SKM-1 (cell line): ENCODE measurements around the gene CTDSP1.
A peak's percentile ranks its signal among the peaks of the same experiment; 100 is the strongest.

ENCODE experiments used
- DNase-seq: peaks from one replicate; lab custom pipeline; 2025; ENCODE audit not compliant: unreplicated experiment; lab: John Stamatoyannopoulos, UW

CTDSP1 gene

DNA sequence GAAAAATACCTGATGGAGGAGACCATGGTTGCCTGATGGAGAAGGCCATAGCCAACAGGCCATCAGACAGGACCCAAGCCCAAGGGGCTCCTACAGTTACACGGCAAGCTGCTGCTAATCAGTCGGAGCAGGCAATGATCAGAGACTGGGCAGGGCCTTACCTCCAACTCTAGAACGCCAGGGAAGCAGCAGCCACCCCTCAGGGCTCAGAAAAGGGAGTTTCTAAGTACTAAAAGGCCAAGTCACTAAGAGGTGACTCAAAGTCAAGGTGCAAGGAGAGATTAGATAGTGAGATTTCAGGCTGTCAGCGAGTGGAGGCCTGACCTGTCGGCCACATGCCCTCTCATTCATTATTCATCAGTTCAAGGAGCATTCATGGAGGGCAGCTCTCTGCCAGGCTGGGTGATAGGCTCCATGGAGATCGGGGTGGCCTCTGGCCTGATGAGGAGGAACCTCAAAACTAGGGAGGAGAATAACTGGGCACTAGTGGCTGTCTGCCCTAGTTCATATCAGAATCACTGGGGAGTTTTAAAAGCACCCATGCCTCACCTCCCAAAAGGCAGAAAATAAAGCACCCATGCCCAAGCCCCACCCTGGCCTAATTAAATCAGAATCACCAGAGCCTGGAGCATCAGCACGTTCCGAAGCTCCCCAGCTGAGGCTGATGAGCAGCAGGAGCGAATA lies 22.9 kb downstream of the CTDSP1 start:
- DNase-seq = no peak

DNA sequence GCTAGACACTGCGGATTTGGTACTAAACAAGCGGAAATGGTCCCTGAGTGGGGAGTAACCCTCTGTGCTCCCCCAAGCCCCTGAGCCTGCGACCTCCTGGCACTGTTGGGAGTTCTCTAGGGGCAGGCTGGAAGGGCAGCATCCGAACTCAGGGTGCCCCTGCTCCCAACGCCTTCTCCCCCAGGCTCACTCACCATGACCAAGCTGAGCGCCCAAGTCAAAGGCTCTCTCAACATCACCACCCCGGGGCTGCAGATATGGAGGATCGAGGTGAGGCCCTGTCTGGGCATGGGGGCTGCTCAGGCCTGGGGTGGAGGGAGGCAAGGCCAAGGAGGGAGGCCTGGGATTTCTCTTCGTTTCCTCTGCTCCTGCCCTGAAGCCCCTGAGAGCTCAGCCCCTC lies 23.9 kb downstream of the CTDSP1 start:
- no peak for DNase-seq

DNA sequence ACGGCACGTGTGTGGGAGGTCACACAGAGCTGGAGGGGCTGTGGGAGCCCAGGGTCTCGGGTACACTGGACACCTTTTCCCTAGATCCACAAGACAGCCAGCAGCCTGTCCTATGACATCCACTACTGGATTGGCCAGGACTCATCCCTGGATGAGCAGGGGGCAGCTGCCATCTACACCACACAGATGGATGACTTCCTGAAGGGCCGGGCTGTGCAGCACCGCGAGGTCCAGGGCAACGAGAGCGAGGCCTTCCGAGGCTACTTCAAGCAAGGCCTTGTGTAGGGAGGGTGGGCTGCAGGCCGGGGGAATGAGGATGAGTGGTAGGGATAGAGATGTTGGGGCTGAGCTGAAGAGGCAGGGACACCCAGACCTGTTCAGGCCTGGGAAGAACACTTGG lies 25.9 kb downstream of the CTDSP1 start:
- no peak for DNase-seq

DNA sequence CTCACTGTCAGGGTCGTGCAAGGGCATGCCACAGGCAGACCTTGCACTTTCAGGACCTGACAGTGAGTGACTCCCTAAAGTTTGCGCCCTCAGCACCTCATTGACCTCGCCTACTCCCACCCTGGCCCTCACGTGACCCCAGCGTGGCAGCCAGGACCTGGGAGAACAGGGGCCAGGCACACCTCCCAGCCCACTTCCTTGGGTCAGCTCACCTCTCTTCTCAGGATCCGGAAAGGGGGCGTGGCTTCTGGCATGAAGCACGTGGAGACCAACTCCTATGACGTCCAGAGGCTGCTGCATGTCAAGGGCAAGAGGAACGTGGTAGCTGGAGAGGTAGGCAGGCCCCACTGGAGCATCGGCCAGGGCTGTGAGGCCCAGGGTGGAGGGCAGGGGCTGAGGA lies 28.1 kb downstream of the CTDSP1 start:
- DNase-seq = no peak

DNA sequence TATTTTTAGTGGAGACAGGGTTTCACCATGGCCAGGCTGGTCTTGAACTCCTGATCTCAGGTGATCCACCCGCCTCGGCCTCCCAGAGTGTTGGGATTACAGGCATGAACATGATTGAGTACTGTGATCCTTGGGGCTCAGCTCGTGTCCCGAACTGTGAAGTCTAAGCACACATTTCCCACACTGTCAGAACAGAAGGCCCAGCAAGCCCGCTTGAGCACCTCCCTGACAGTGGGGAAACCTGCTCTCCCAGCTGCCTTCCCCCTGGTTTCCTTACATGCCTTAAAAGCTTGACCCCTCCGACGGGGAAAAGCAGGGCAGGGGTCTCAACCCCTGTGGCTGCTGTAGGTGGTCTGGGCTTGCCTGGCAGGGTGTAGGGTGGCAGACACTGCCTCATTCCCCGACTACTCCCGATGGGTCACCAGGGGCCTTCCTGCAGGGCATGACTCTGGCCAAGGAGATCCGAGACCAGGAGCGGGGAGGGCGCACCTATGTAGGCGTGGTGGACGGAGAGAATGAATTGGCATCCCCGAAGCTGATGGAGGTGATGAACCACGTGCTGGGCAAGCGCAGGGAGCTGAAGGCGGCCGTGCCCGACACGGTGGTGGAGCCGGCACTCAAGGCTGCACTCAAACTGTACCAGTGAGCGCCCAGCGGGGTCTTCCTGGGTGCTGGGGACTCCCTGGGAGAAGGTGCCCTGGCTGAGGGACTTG lies 29.3 kb downstream of the CTDSP1 start:
- no peak for DNase-seq

DNA sequence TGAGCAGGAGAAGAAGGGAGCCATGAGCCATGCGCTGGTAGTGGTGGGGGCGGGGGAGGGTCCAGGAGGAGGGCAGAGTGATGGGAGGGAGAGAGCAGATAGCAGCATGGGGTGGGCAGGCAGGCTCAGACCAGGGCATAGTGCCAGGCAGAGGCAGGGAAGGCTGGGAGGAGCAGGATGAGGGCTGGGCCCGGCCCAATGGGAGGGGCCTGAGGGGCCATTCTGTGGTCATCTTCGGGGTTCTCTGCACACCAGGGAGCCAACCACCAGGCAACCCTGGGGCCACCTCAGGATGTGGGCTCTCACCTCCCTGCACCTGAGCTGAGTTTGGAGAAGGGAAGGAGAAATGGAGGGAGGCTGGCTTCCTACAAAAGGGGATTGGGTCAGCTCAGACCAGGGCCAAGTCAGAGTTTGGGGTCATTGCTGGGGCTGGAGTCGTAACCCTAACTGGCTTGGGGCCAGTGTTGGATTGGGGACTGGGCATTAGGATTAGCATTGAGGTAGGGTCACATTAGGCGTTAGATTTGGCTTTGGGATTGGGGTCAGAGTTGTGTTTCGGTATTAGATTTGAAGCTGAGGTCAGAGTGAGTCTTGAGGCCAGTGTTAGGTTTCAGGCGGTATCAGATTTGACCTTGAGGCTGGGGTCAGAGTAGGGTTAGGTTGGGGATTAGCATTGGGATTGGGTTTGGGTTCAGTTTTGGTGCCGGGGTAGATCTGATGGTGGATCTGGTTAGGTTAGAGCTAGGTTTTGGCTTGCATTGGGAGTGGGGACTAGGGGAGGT lies 30.4 kb downstream of the CTDSP1 start:
- no peak for DNase-seq

- DNase-seq = no peak
Observed at GRCh38 chr2:218430721-218431120, 31.1 kb downstream of the CTDSP1 start.

- no peak for DNase-seq
Observed at GRCh38 chr2:218431878-218432277, 32.2 kb downstream of the CTDSP1 start.

- no peak for DNase-seq
Observed at GRCh38 chr2:218432676-218433365, 33.2 kb downstream of the CTDSP1 start.

- DNase-seq = no peak
Observed at GRCh38 chr2:218434456-218434855, 34.8 kb downstream of the CTDSP1 start.

GRCh38 chr2:218435003-218435982 lies 35.6 kb downstream of the CTDSP1 start:
- DNase-seq = no peak

- no peak for DNase-seq
Observed at GRCh38 chr2:218436992-218437391, 37.3 kb downstream of the CTDSP1 start.

GRCh38 chr2:218437969-218438368 lies 38.3 kb downstream of the CTDSP1 start:
- DNase-seq = no peak

DNA sequence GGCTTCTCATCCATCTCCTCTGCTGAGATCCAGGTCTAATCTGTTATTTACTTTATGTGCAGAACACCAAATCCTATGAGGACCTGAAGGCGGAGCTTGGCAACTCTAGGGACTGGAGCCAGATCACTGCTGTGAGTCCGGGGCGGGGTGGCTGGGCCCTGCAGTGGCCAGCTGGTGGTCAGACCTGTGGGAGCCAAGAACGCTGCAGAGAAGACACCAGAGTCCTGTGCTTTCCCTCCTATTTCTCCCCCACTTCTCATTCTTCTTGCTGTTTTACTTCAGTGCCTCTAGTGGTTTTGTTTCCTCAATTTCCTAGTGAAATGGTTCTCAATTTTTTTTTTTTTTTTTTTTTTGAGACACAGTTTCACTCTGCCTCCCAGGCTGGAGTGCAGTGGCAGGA lies 38.9 kb downstream of the CTDSP1 start:
- peak; percentile 14 for DNase-seq

DNA sequence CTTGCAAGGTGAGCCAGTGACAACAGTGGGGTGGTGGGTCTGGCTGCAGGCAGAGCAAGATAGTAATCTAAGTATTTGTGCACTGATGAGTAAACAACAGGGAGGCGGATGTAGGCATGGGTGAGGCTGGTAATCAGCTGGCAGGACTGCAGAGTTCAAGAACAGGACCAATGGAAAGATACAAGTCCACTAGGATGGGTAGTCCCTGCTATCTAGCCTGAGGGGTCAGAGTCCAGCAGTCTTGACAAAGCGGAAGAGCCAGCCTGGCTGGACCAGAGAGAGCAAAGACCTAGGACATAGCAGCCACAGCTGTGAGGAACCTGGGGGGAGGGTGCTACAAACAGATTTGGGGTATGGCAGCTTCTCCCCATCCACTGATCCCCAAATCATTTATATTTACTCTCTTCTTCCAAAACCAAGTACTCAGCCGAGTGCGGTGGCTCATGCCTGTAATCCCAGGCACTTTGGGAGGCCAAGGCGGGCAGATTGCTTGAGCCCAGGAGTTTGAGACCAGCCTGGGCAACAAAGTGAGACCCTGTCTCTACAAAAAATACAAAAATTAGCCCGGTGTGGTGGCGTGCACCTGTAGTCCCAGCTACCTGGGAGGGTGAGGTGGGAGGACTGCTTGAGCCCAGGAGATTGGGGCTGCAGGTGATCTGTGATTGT lies 45.2 kb downstream of the CTDSP1 start:
- no peak for DNase-seq

GRCh38 chr2:218445602-218446001 lies 45.9 kb downstream of the CTDSP1 start:
- no peak for DNase-seq

DNA sequence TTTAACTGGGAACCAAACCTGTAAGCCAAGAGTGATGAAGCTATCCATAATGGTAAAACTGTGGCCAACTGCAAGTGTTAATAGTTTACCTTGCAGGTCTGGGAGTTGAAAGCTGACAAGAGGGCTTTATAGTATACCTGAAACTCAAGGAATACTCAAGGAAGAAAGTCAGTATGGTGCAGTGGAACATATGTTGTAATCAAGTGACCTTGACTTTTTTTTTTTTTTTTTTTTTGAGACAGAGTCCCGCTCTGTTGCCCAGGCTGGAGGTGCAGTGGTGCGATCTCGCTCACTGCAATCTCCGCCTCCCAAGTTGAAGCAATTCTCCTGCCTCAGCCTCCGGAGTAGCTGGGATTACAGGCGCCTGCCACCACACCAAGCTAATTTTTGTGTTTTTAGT lies 46.9 kb downstream of the CTDSP1 start:
- no peak for DNase-seq

- DNase-seq = no peak
Observed at GRCh38 chr2:218447072-218447471, 47.4 kb downstream of the CTDSP1 start.

GRCh38 chr2:218448934-218449333 lies 49.3 kb downstream of the CTDSP1 start:
- no peak for DNase-seq

DNA sequence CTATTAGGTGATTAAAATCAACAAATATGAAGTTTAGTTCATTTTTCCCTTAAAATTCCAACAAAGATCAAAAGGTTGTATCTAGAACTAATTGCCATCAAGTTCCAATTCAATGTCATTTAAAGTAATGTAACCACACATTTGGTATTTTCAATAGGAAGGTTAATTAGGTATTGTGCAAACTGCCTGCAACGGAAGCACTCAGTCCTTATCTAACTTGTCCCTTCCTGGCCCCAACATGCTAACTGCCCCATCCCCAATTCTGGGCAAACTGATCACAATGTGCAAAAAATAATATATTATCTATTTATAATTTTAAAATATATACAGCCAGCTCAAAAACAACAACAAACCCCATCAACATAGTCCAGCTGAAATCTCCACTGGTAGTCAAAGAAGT lies 52.4 kb downstream of the CTDSP1 start:
- DNase-seq = no peak
